ENCODE measurements around the gene SMG6.

SMG6 gene

GRCh38 chr17:2198927-2199326 is 104.7 kb downstream of the SMG6 start:
- peak; percentile 87 for DNase-seq

GRCh38 chr17:2197271-2197670 is 106.3 kb downstream of the SMG6 start:
- no peak for DNase-seq

DNA sequence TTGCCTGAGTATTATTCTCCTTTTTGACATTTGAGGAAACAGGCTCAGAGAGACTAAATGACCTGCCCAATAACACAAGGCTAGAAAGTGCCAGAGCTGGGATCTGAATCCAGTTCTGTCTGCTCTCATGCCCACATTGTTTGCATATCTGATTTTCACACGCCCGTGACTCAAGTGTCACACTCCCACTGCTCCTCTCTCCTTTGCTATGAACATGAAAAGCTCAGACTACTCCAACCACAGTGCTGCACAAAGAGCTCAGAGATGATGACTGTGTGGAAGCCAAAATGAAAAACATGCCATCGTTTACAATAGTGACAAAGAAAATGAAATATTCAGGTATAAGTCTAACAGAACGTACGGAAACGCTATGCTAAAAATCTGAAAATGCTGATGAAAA is 107.9 kb downstream of the SMG6 start:
- no peak for DNase-seq

GRCh38 chr17:2194889-2195335 is 108.7 kb downstream of the SMG6 start:
- DNase-seq = no peak

DNA sequence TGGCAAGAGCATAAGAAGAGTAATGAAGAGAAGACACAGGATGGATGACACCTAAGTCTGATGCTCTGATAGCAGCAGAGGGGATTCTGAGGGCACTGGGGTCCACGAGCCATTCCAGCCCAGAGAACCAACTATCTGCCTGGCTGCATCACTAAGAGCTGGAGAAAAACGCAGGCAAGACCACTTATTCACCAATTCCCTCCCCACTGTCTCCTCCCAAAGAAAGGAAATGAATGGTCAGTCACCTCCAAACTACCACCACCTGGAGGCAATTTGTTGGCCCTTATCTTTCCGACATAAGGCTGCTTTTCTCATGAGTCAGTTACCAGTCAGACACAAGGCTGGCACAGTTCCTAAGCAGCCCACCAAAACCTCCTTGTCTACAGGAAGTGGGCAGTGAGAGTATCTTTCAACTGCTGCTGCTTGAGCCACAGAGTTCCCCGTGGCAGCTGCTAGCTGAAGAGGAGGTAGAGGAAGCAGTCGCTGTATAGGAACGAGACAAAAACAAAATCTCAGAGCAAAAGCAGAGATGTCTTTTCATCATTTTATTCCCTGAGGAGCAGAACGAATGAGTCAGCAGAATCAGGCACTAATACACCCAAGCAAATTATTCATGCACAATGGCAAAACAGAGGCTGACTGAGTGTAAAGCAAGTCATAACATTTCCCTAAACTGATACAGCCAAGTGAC is 111.1 kb downstream of the SMG6 start:
- DNase-seq = peak; percentile 99

DNA sequence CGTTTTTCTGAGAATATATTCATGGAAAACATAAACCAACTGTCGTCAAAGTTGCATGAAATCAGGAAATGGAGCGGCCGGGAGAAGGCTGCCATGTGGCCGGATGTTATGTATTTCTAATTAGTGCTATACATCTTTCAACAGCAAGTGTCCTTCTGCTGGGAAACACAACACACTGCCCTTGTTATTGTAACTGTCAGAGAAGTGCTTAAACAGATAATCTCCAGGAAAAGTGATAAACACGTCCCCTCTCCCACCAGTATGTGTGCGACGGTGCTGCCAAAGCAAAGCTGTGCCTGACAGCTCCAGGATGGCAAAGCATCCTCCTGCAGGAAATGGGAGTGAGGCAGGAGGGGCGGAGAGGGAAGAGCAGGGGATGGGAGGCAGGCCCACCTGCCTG is 111.8 kb downstream of the SMG6 start:
- DNase-seq = no peak

- no peak for DNase-seq
These were observed 112.4 kb downstream of the SMG6 start for GRCh38 chr17:2191227-2191626.

DNA sequence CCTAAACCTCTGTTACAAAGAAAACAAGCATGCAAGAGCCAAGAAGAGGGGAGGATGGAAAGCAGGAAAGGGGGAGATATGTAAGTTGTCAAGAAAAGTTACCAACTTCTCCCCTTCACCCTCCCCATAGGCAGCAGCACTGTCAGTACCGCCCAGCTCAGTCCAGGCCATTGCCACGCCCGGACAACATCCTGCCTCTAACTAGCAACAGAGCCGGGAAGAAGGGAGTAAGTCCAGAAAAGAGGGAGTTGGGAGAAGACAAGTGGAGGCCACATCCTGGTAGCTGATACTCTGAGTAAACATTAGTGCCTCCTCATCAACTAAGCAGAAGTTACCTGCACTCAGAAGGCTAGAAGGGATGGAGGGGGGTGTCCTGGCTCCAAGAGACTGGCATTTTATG is 113.6 kb downstream of the SMG6 start:
- no peak for DNase-seq

GRCh38 chr17:2188971-2189630 is 114.5 kb downstream of the SMG6 start:
- no peak for DNase-seq

- no peak for DNase-seq
These were observed 115.8 kb downstream of the SMG6 start for GRCh38 chr17:2187758-2188157.

GRCh38 chr17:2186937-2187336 is 116.6 kb downstream of the SMG6 start:
- no peak for DNase-seq

DNA sequence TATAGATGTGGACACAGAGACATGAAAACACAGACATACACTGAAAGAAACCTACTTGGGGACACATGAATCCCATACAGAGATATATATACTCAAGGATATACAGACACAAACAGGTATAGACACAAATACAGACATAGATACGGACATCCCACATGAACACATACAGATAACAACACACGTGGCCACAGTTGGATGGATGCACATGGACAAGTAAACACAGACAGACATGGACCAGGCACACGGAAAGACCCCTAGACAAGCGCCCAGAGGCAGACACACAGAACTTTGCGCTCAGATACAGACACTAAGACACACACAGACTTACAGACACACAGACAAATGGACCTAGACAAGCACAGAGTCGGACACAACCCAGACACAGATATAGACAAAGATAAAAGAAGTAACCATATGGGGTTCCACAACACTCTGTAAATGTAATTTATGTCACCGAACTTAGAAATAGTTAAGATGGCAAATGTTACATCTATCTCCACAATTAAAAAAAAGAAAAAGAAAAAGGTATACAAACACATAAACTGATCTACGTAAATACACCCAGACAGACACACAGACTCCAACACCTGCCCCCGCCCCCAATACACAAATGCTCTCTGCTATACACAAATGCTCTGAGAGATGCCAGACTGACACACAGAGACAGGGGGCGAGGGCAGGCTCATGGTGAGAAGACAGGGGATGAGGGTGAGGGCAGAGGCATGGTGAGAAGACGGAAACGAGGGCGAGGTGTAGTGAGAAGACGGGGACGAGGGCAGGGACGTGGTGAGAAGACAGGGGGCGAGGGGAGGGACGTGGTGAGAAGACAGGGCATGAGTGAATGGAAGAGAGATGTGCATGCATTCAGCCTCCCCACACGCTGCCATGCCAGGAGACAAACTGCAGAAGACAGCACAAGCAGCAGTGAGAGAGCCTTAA is 118.3 kb downstream of the SMG6 start:
- DNase-seq = no peak

GRCh38 chr17:2183346-2183745 is 120.2 kb downstream of the SMG6 start:
- DNase-seq = no peak

- no peak for DNase-seq
These were observed 121.6 kb downstream of the SMG6 start for GRCh38 chr17:2181897-2182448.

- DNase-seq = peak; percentile 87
These were observed 122.2 kb downstream of the SMG6 start for GRCh38 chr17:2181206-2181896.

GRCh38 chr17:2180768-2181167 is 122.8 kb downstream of the SMG6 start:
- no peak for DNase-seq

GRCh38 chr17:2179615-2180295 is 123.8 kb downstream of the SMG6 start:
- peak; percentile 88 for DNase-seq

DNA sequence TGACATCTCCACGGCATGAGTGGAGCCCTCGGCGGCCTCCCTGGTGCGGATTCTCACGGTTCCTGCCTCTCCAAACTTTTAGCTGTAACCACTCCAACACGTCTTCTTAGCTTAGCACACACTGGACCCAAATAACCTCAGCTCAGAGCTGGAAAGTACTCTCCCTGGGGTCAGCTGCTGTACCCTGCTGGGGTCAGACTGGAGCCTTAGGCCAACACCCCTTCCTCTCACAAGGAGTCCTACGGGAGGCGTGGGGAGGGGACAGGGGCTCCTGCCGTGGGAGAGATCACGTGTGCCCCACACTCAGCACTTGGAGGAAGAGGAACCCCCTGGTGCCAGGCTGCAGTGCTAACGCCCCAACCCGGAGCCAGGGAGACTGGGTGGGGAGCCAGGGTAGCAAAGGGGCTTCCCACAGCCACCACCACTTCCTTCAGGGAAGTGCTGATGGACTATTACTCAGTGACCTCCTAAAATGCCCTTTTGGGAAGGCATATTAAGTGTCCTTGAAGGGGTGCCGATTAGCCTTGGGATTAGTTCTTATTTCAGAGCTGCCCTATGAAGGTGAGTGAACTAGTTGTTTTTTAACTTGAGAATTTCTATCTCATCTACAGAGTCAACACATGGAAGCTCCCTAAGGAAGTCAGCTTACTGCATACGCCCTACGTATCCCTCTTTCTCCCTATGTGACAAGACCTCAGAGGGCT is 124.6 kb downstream of the SMG6 start:
- no peak for DNase-seq

DNA sequence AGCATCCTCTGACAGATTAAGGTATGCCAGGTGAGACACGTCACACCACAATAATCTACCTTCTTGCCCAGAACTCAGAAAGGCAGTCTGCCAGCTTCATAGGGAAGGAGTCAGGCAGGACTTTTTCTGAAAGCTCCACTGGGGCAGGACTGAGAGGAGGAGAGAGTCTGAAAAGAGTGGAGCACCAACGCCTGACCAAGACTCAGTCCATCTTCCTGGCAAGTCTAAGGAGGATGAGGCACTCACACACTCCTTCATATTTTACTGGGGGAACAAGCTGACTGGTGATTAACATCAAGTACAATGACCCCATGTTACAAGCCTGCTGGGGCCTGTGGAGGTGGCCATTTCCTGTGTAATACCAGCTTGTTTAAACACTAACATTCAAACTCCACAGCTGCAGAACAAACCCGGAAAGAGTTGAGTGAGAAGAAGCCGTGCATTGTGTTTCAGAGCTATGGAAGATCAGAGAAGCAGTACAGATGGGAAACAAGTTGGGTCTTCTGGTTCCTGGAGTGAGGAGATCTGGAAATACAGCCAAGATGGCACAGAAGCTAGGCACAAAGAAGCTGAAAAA is 126.3 kb downstream of the SMG6 start:
- DNase-seq = peak; percentile 57

- no peak for DNase-seq
These were observed 127.0 kb downstream of the SMG6 start for GRCh38 chr17:2176499-2177169.

DNA sequence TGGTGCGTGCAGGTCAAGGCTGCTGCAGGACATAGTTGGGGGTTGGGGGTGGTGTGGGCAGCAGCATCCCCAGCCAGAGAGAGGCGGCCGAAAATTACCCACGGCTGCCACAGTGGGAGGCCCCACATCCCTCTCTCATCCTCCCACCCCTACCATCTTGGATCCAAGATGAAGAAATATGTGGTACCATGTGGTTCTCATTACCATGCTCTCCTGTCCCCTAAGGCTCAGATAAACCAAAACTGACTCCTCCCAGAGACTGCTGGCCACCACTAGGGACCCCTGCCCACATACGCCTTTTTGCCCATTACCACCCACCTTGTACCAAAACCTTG is 128.3 kb downstream of the SMG6 start:
- DNase-seq = no peak

Data from EL (cell line).